ENCODE measurements around the gene CD27. TPM values are rescaled to one million over a fixed set of nuclear protein-coding genes. Genes with fewer than 3 reads are reported as not detected.

The CD27 gene
- polyA plus RNA-seq, 3 donors: 0.40 to 2.2 (median 1.3) TPM

Other genes starting within 250 kb of the CD27 start
- gene CD9, start 244.6 kb upstream of the CD27 start, polyA plus RNA-seq (ENCODE audit: insufficient read length in 3 of 3): 100 to 1,000 TPM; 139 to 304 (median 179) TPM
- 1 to 10 TPM; 3.4 to 4.9 (median 4.1) TPM for gene PLEKHG6, start 134.3 kb upstream of the CD27 start, polyA plus RNA-seq (ENCODE audit: insufficient read length in 3 of 3)
- 10 to 100 TPM; 77.6 to 93.0 (median 88.0) TPM for gene TNFRSF1A, start 102.9 kb upstream of the CD27 start, polyA plus RNA-seq (ENCODE audit: insufficient read length in 3 of 3)
- 10 to 100 TPM; 64.1 to 91.6 (median 68.0) TPM for gene SCNN1A, start 69.4 kb upstream of the CD27 start, polyA plus RNA-seq (ENCODE audit: insufficient read length in 3 of 3)
- gene LTBR, start 60.8 kb upstream of the CD27 start, polyA plus RNA-seq (ENCODE audit: insufficient read length in 3 of 3): 10 to 100 TPM; 52.6 to 71.7 (median 65.2) TPM
- 10 to 100 TPM; 14.6 to 23.7 (median 14.8) TPM for gene TAPBPL, start 7.1 kb downstream of the CD27 start, polyA plus RNA-seq (ENCODE audit: insufficient read length in 3 of 3)
- 10 to 100 TPM; 10.3 to 12.6 (median 11.5) TPM for gene VAMP1, start 25.7 kb downstream of the CD27 start, polyA plus RNA-seq (ENCODE audit: insufficient read length in 3 of 3)
- 100 to 1,000 TPM; 143 to 183 (median 174) TPM for gene MRPL51, start 48.3 kb downstream of the CD27 start, polyA plus RNA-seq (ENCODE audit: insufficient read length in 3 of 3)
- 10 to 100 TPM; 63.8 to 69.8 (median 69.5) TPM for gene NCAPD2, start 49.1 kb downstream of the CD27 start, polyA plus RNA-seq (ENCODE audit: insufficient read length in 3 of 3)
- gene GAPDH, start 89.6 kb downstream of the CD27 start, polyA plus RNA-seq (ENCODE audit: insufficient read length in 3 of 3): 1,000 to 10,000 TPM; 2,032 to 2,404 (median 2,056) TPM
- gene IFFO1, start 111.1 kb downstream of the CD27 start, polyA plus RNA-seq (ENCODE audit: insufficient read length in 3 of 3): 10 to 100 TPM; 12.8 to 18.2 (median 17.6) TPM
- 10 to 100 TPM; 24.5 to 30.7 (median 29.3) TPM for gene NOP2, start 123.3 kb downstream of the CD27 start, polyA plus RNA-seq (ENCODE audit: insufficient read length in 3 of 3)
- gene CHD4, start 162.4 kb downstream of the CD27 start, polyA plus RNA-seq (ENCODE audit: insufficient read length in 3 of 3): 100 to 1,000 TPM; 294 to 313 (median 295) TPM
- 1 to 10 TPM in 2 of 3 donors, under 1 TPM in 1; 0.96 to 1.5 (median 1.3) TPM for gene LPAR5, start 191.0 kb downstream of the CD27 start, polyA plus RNA-seq (ENCODE audit: insufficient read length in 3 of 3)
- gene ACRBP, start 202.5 kb downstream of the CD27 start, polyA plus RNA-seq (ENCODE audit: insufficient read length in 3 of 3): 1 to 10 TPM; 3.1 to 6.8 (median 4.9) TPM
- 100 to 1,000 TPM; 111 to 118 (median 112) TPM for gene ING4, start 218.2 kb downstream of the CD27 start, polyA plus RNA-seq (ENCODE audit: insufficient read length in 3 of 3)
- gene ZNF384, start 244.4 kb downstream of the CD27 start, polyA plus RNA-seq (ENCODE audit: insufficient read length in 3 of 3): 10 to 100 TPM; 87.2 to 99.6 (median 91.3) TPM